GM23248 (cell line): ENCODE data around the gene AK8.

ENCODE experiments used
- EZH2 ChIP-seq: fragments of 200-600 bp; sonication (generic); IDR thresholded peaks from 2 replicates; pipeline ENCODE4 v1.6.1; 2018; ENCODE audit warnings: antibody characterized with exemption, mild to moderate bottlenecking; ENCODE audit not compliant: insufficient read depth, poor library complexity, severe bottlenecking
- EZH2phosphoT487 ChIP-seq: fragments of 200-600 bp; sonication (generic); IDR thresholded peaks from 2 replicates; pipeline ENCODE4 v1.6.1; 2018; ENCODE audit warnings: antibody characterized with exemption, moderate library complexity, mild to moderate bottlenecking, low read depth; ENCODE audit not compliant: insufficient read depth

DNA sequence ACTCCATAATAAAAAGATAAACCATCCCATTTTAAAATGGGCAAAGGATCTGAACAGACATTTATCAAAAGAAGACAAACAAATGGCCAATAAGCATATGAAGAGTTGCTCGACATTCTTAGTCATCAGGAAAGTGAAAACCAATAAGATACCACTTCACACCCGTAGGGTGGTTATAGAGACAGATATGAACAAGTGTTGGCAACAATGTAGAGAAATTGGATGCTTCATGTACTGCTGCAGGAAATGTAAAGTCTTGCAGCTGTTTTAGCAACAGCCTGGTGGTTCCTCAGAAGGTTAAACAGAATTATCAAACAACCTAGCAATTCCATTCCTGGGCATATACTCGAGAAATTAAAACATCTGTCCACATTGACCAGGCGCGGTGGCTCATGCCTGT is 165.3 kb downstream of the AK8 start:
- no peak for TF ChIP-seq EZH2
- TF ChIP-seq EZH2phosphoT487, result no peak
